OCI-LY1 (cell line): ENCODE results near the gene ZNF575.
A peak's percentile ranks its signal among the peaks of the same experiment; 100 is the strongest.

Source experiments
- H2AFZ ChIP-seq: fragments of 200-600 bp; sonication (generic), shearing (Covaris generic); 2 replicates; pipeline ENCODE4 v1.6.0; 2014; ENCODE audit warnings: antibody characterized with exemption, mild to moderate bottlenecking, low read length
- H3F3A ChIP-seq: fragments of 200-600 bp; sonication (generic), shearing (Covaris generic); 2 replicates; pipeline ENCODE4 v1.6.0; 2014; ENCODE audit warnings: mild to moderate bottlenecking, antibody characterized with exemption, low read length, moderate library complexity; ENCODE audit not compliant: insufficient read depth
- H3K27ac ChIP-seq: fragments of 200-600 bp; sonication (generic); 2 replicates; pipeline ENCODE4 v1.5.1; 2014; ENCODE audit warnings: low read length, mixed run types, mild to moderate bottlenecking, low read depth; ENCODE audit not compliant: poor library complexity, severe bottlenecking
- H3K27me3 ChIP-seq: fragments of 200-600 bp; sonication (generic); 2 replicates; pipeline ENCODE4 v1.6.0; 2014; ENCODE audit warnings: antibody characterized with exemption, mild to moderate bottlenecking, low read length, moderate library complexity; ENCODE audit not compliant: insufficient read depth
- H3K36me3 ChIP-seq: fragments of 200-600 bp; sonication (generic); 2 replicates; pipeline ENCODE4 v1.6.1; 2014; ENCODE audit warnings: mild to moderate bottlenecking, antibody characterized with exemption, low read length, moderate library complexity, mixed read lengths; ENCODE audit not compliant: insufficient read depth
- H3K4me1 ChIP-seq: fragments of 200-600 bp; sonication (generic); 2 replicates; pipeline ENCODE4 v1.5.1; 2014; ENCODE audit warnings: mild to moderate bottlenecking, low read length, moderate library complexity; ENCODE audit not compliant: insufficient read depth, severe bottlenecking
- H3K4me2 ChIP-seq: fragments of 200-600 bp; sonication (generic), shearing (Covaris generic); 2 replicates; pipeline ENCODE4 v1.6.1; 2014; ENCODE audit warnings: low read length
- H3K4me3 ChIP-seq: fragments of 200-600 bp; sonication (generic); 2 replicates; pipeline ENCODE4 v1.5.1; 2014; ENCODE audit warnings: low read length, low read depth, mild to moderate bottlenecking, mixed read lengths; ENCODE audit not compliant: poor library complexity, severe bottlenecking
- H3K79me2 ChIP-seq: fragments of 200-600 bp; shearing (Covaris generic); 2 replicates; pipeline ENCODE4 v1.6.1; 2016; ENCODE audit warnings: mixed run types, low read length, mixed read lengths; ENCODE audit not compliant: insufficient read depth
- H3K9ac ChIP-seq: fragments of 200-600 bp; sonication (generic), shearing (Covaris generic); 2 replicates; pipeline ENCODE4 v1.6.1; 2014; ENCODE audit warnings: mild to moderate bottlenecking, low read length, mixed read lengths
- H3K9me2 ChIP-seq: fragments of 200-600 bp; sonication (generic), shearing (Covaris generic); 2 replicates; pipeline ENCODE4 v1.6.1; 2014; ENCODE audit warnings: low read depth, mild to moderate bottlenecking, low read length, mixed read lengths
- H3K9me3 ChIP-seq: fragments of 200-600 bp; shearing (Covaris generic); 2 replicates; pipeline ENCODE4 v1.6.1; 2014; ENCODE audit warnings: low read length, mixed read lengths
- H4K20me1 ChIP-seq: fragments of 200-600 bp; sonication (generic), shearing (Covaris generic); 2 replicates; pipeline ENCODE4 v1.6.0; 2016; ENCODE audit warnings: mild to moderate bottlenecking, low read length; ENCODE audit not compliant: insufficient read depth
- EZH2 ChIP-seq: fragments of 200-600 bp; sonication (generic), shearing (Covaris generic); IDR thresholded peaks from 2 replicates; pipeline ENCODE4 v1.8.0; 2017; ENCODE audit warnings: borderline replicate concordance, mixed run types, mild to moderate bottlenecking, antibody characterized with exemption, low read length, moderate library complexity, mixed read lengths
- TF ChIP-seq, protein P1 (sequence below): fragments of 200-600 bp; sonication (generic), shearing (Covaris generic); IDR thresholded peaks from 2 replicates; pipeline ENCODE4 v1.5.1; 2017; ENCODE audit warnings: mild to moderate bottlenecking, antibody characterized with exemption, low read length, moderate library complexity, mixed read lengths

ZNF575 gene

DNA sequence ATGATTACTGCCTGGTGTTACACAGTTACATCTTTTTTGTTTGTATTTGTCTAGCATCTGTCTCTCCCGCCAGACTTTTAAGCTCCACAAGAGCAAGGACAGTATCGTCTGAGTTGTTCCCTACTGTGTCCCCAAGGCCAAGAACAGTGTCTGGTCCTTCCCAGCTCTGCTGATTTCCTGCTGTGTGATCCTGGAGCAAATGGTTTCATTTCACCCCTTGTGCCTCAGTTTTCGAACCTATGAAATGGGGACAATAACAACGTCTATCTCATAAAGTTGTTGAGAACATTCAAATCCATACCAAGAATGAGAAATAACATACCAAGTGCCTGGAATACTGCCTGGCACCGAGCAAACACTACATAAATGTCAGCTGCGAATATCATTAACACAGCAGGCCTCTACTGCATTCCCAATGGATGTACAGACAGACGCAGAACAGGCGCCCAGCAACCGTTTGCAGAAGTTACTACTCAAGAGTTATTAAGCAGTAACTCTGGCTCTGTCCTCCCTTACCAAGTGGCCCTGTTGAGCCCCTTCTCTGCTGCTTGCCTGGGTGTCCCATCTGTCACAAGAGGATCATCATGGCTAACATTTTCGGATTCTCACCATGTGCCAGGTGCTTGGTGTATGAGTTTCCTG is 30.9 kb downstream of the ZNF575 start:
- Histone ChIP-seq H3K79me2 (no peaks in the 10 kb centered on the region), H2AFZ (no peak overlapping the region), H3K27me3 (no peaks in the 10 kb centered on the region), H4K20me1 (no peaks in the 10 kb centered on the region), H3K9me3 (no peaks in the 10 kb centered on the region), H3K27ac (peak overlapping the region; percentile 72), H3K9ac (no peak overlapping the region), H3K4me3 (no peak overlapping the region), H3K4me1 (peaks cover 28% of the 10 kb centered on the region), H3F3A (no peaks in the 10 kb centered on the region), H3K4me2 (no peak overlapping the region), H3K9me2 (no peaks in the 10 kb centered on the region), H3K36me3 (peaks cover 14% of the 10 kb centered on the region; the same call in 1 of the 2 replicates)
- TF ChIP-seq EZH2, result no peak
- TF ChIP-seq, protein P1, sequence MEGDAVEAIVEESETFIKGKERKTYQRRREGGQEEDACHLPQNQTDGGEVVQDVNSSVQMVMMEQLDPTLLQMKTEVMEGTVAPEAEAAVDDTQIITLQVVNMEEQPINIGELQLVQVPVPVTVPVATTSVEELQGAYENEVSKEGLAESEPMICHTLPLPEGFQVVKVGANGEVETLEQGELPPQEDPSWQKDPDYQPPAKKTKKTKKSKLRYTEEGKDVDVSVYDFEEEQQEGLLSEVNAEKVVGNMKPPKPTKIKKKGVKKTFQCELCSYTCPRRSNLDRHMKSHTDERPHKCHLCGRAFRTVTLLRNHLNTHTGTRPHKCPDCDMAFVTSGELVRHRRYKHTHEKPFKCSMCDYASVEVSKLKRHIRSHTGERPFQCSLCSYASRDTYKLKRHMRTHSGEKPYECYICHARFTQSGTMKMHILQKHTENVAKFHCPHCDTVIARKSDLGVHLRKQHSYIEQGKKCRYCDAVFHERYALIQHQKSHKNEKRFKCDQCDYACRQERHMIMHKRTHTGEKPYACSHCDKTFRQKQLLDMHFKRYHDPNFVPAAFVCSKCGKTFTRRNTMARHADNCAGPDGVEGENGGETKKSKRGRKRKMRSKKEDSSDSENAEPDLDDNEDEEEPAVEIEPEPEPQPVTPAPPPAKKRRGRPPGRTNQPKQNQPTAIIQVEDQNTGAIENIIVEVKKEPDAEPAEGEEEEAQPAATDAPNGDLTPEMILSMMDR, result no peak

DNA sequence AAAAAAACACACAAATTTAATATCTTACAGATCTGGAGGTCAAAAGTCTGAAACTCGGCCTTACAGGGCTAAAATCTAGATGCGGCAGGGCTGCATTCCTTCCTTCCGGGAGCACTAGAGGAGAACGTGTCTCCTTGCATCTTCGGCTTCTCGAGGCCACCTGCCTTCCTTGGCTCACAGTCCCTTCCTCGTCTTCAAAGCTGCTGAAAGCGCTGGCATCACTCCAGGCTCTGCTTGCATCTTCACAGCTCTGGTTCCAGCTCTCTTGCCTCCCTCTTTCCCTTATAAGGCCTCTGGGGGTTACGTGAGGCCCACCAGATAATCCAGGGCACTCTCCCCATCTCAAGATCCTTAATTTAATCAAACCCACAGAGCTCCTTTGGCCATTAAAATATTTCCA is 31.8 kb downstream of the ZNF575 start:
- H3K27ac ChIP-seq, result no peak overlapping the region
- H3K9ac ChIP-seq, result no peak overlapping the region
- no peaks in the 10 kb centered on the region for H3F3A ChIP-seq
- no peaks in the 10 kb centered on the region for H3K9me3 ChIP-seq
- H3K4me3 ChIP-seq, result no peak overlapping the region
- H4K20me1 ChIP-seq, result no peaks in the 10 kb centered on the region
- H3K4me2 ChIP-seq, result no peak overlapping the region
- no peaks in the 10 kb centered on the region for H3K79me2 ChIP-seq
- TF ChIP-seq, protein P1, result no peak
- TF ChIP-seq EZH2, result no peak
- H2AFZ ChIP-seq, result no peak overlapping the region
- peaks cover 14% of the 10 kb centered on the region; the same call in 1 of the 2 replicates for H3K36me3 ChIP-seq
- H3K27me3 ChIP-seq, result no peaks in the 10 kb centered on the region
- no peaks in the 10 kb centered on the region for H3K9me2 ChIP-seq
- H3K4me1 ChIP-seq, result peaks cover 28% of the 10 kb centered on the region

DNA sequence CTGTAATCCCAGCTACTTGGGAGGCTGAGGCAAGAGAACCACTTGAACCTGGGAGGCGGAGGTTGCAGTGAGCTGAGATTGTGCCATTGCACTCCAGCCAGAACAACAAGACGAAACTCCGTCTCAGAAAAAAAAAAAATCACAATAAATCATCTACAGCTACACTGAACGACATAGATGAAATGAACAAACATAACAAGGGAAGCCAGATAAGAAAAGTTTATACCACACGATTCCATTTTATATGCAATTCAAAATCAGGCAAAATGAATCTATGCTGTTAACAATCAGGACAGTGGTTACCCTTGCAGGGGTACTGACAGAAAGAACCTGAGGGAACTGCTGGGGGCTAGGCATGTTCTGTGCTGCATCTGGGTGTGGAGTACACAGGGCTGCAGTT is 36.7 kb downstream of the ZNF575 start:
- Histone ChIP-seq H3F3A (no peaks in the 10 kb centered on the region), H2AFZ (no peak overlapping the region), H3K9ac (no peak overlapping the region), H4K20me1 (no peaks in the 10 kb centered on the region), H3K27me3 (no peaks in the 10 kb centered on the region), H3K4me3 (no peak overlapping the region), H3K36me3 (peaks cover 16% of the 10 kb centered on the region; the same call in 1 of the 2 replicates), H3K9me3 (no peaks in the 10 kb centered on the region), H3K9me2 (no peaks in the 10 kb centered on the region), H3K4me1 (peaks cover 8% of the 10 kb centered on the region), H3K27ac (no peak overlapping the region), H3K79me2 (no peaks in the 10 kb centered on the region), H3K4me2 (no peak overlapping the region)
- TF ChIP-seq EZH2, result no peak
- TF ChIP-seq, protein P1, result no peak
